AG10803 (cell line): ENCODE measurements around the gene MIPEP.

Experiments
- DNase-seq: peaks from one replicate; pipeline ENCODE4 v3.0.0; 2010; ENCODE audit warnings: low read depth
- H3K4me3 ChIP-seq: 2 replicates; pipeline ENCODE4 v1.5.1; 2011; ENCODE audit warnings: mild to moderate bottlenecking, low read length, control low read depth
- CTCF ChIP-seq: conservative IDR thresholded peaks from 2 replicates; pipeline ENCODE4 v1.5.1; 2011; ENCODE audit warnings: mild to moderate bottlenecking, low read length, control low read depth, inconsistent platforms

The MIPEP gene

GRCh38 chr13:23684647-23685046 is 204.6 kb downstream of the MIPEP start:
- no peak for DNase-seq
- TF ChIP-seq CTCF: no peak
- H3K4me3 ChIP-seq: no peak overlapping the region

GRCh38 chr13:23683084-23683483 is 206.1 kb downstream of the MIPEP start:
- DNase-seq: no peak
- TF ChIP-seq CTCF: no peak
- no peak overlapping the region for H3K4me3 ChIP-seq

- no peak overlapping the region for H3K4me3 ChIP-seq
- DNase-seq: peak; percentile 60
- no peak for TF ChIP-seq CTCF
Observed at GRCh38 chr13:23680845-23681669, 208.1 kb downstream of the MIPEP start.
